ENCODE results near the gene CARNS1. TPM values are rescaled to one million over a fixed set of nuclear protein-coding genes. Genes with fewer than 3 reads are reported as not detected.

Gene CARNS1
- total and polyA plus RNA-seq, 2 experiments from 2014 or later, result 2.4 to 7.7 TPM

- Histone ChIP-seq H3K9me2 (replicated peaks; ENCODE audit: insufficient read depth) (no peaks in the 10 kb centered on the region), H4K20me1 (ENCODE audit: insufficient read depth, poor library complexity, severe bottlenecking) (no peaks in the 10 kb centered on the region), H3K27me3 (no peaks in the 10 kb centered on the region), H3K4me3 (peak within 1 kb of the TSS; percentile 73), H3K36me3 (replicated peaks; ENCODE audit: insufficient read depth, low read depth) (no peaks in the 10 kb centered on the region), H3K4me2 (peak within 1 kb of the TSS; percentile 95), H3K79me2 (peaks cover 21% of the 10 kb centered on the region), H3K9me3 (ENCODE audit: low read depth) (no peaks in the 10 kb centered on the region), H2AFZ (peak within 1 kb of the TSS; percentile 66), H3K27ac (peak within 1 kb of the TSS; percentile 96), H3K4me1 (ENCODE audit: insufficient read depth) (peaks cover 6% of the 10 kb centered on the region)
- TF ChIP-seq EZH2phosphoT487 (IDR thresholded peaks at IDR 0.05; ENCODE audit: low read depth, severe bottlenecking, unreplicated experiment) (no peak), EZH2 (IDR thresholded peaks at IDR 0.05; ENCODE audit: borderline replicate concordance) (no peak), CTCF (IDR thresholded peaks at IDR 0.05; ENCODE audit: poor library complexity) (no peak)
- DNase-seq (ENCODE audit: low spot score), result peak; percentile 99
- 2% methylated on average over 55 of the region's 75 CpGs for WGBS (ENCODE audit: low lambda C conversion rate, missing lambda C conversion rate)
Measured at GRCh38 chr11:67391304-67392182, 23.9 kb upstream of the CARNS1 start, which contains the start of gene RAD9A. RAD9A (plus strand) TSS chr11:67391986; CDS start chr11:67392045, 59 bp downstream.

GRCh38 chr11:67392183-67392715 lies 23.2 kb upstream of the CARNS1 start:
- peak; percentile 47 for DNase-seq (ENCODE audit: low spot score)
- Histone ChIP-seq H3K4me2 (peak overlapping the region; percentile 95), H3K36me3 (replicated peaks; ENCODE audit: insufficient read depth, low read depth) (no peaks in the 10 kb centered on the region), H4K20me1 (ENCODE audit: insufficient read depth, poor library complexity, severe bottlenecking) (no peaks in the 10 kb centered on the region), H3K27me3 (no peaks in the 10 kb centered on the region), H3K9me3 (ENCODE audit: low read depth) (no peaks in the 10 kb centered on the region), H3K79me2 (peaks cover 21% of the 10 kb centered on the region), H3K9me2 (replicated peaks; ENCODE audit: insufficient read depth) (no peaks in the 10 kb centered on the region), H3K4me3 (peak overlapping the region; percentile 73), H2AFZ (peak overlapping the region; percentile 61), H3K4me1 (ENCODE audit: insufficient read depth) (peaks cover 6% of the 10 kb centered on the region), H3K27ac (peak overlapping the region; percentile 74)
- no peak for TF ChIP-seq EZH2 (IDR thresholded peaks at IDR 0.05; ENCODE audit: borderline replicate concordance)
- TF ChIP-seq CTCF (IDR thresholded peaks at IDR 0.05; ENCODE audit: poor library complexity), result no peak
- TF ChIP-seq EZH2phosphoT487 (IDR thresholded peaks at IDR 0.05; ENCODE audit: low read depth, severe bottlenecking, unreplicated experiment), result no peak
- 12% methylated on average over 22 of the region's 31 CpGs for WGBS (ENCODE audit: low lambda C conversion rate, missing lambda C conversion rate)

GRCh38 chr11:67393437-67393836 lies 22.0 kb upstream of the CARNS1 start:
- Histone ChIP-seq H3K79me2 (peaks cover 21% of the 10 kb centered on the region), H3K9me3 (ENCODE audit: low read depth) (no peaks in the 10 kb centered on the region), H3K27me3 (no peaks in the 10 kb centered on the region), H4K20me1 (ENCODE audit: insufficient read depth, poor library complexity, severe bottlenecking) (no peaks in the 10 kb centered on the region), H3K36me3 (replicated peaks; ENCODE audit: insufficient read depth, low read depth) (no peaks in the 10 kb centered on the region), H3K4me1 (ENCODE audit: insufficient read depth) (peaks cover 6% of the 10 kb centered on the region), H3K27ac (no peak overlapping the region), H3K9me2 (replicated peaks; ENCODE audit: insufficient read depth) (no peaks in the 10 kb centered on the region), H2AFZ (no peak overlapping the region), H3K4me3 (no peak overlapping the region), H3K4me2 (no peak overlapping the region)
- TF ChIP-seq EZH2phosphoT487 (IDR thresholded peaks at IDR 0.05; ENCODE audit: low read depth, severe bottlenecking, unreplicated experiment) (no peak), CTCF (IDR thresholded peaks at IDR 0.05; ENCODE audit: poor library complexity) (no peak), EZH2 (IDR thresholded peaks at IDR 0.05; ENCODE audit: borderline replicate concordance) (no peak)
- DNase-seq (ENCODE audit: low spot score), result no peak
- 97% methylated on average over 18 of the region's 18 CpGs for WGBS (ENCODE audit: low lambda C conversion rate, missing lambda C conversion rate)

All from hepatocyte (in vitro differentiated cells).